ENCODE measurements around the gene NUP98. TPM values are rescaled to one million over a fixed set of nuclear protein-coding genes. Genes with fewer than 3 reads are reported as not detected.
A peak's percentile ranks its signal among the peaks of the same experiment; 100 is the strongest.

NUP98 gene
- total RNA-seq, 1 donor from 2014 or later: 40.4 TPM

GRCh38 chr11:3635641-3636375 lies 161.5 kb downstream of the NUP98 start:
- DNase-seq (ENCODE audit: missing footprints) (no peak), ATAC-seq (no peak)
- intact Hi-C loops (cut with DNase I): no loop called here

- intact Hi-C loops (cut with DNase I): no loop called here
- DNase-seq (ENCODE audit: missing footprints): no peak
- no peak for ATAC-seq
These were observed 165.2 kb downstream of the NUP98 start for GRCh38 chr11:3632070-3632660.

GRCh38 chr11:3631331-3631730 lies 166.0 kb downstream of the NUP98 start:
- ATAC-seq: no peak
- no peak for DNase-seq (ENCODE audit: missing footprints)
- intact Hi-C loops (cut with DNase I): no loop called here

- DNase-seq (ENCODE audit: missing footprints) (no peak), ATAC-seq (no peak)
- intact Hi-C loops (cut with DNase I): no loop called here
These were observed 170.1 kb downstream of the NUP98 start for GRCh38 chr11:3627291-3627690.

- peak; percentile 84 for DNase-seq (ENCODE audit: missing footprints)
- ATAC-seq: no peak
- intact Hi-C loops (cut with DNase I): no loop called here
These were observed 170.9 kb downstream of the NUP98 start for GRCh38 chr11:3626250-3626960.

Other genes starting within 250 kb of the NUP98 start
- gene ART5, start 155.6 kb downstream of the NUP98 start, total RNA-seq: 2.5 TPM
- gene ART1, start 152.4 kb downstream of the NUP98 start, total RNA-seq: 1.7 TPM
- 1.2 TPM for gene CHRNA10, start 126.2 kb downstream of the NUP98 start, total RNA-seq
- gene PGAP2, start 11.0 kb upstream of the NUP98 start, total RNA-seq: 26.6 TPM
- gene RHOG, start 43.4 kb upstream of the NUP98 start, total RNA-seq: 25.6 TPM
- gene STIM1, start 58.1 kb upstream of the NUP98 start, total RNA-seq: 28.9 TPM

All from Right ventricle myocardium inferior (tissue), 1 donor.